GM12878 (cell line): ENCODE data around the gene GLMP. TPM values are rescaled to one million over a fixed set of nuclear protein-coding genes. Genes with fewer than 3 reads are reported as not detected.

ENCODE experiments used
- ATAC-seq: fragments of 200-7000 bp; cut with Tn5 transposase; 3 replicates; pipeline ENCODE4 v1.9.1; 2020; ENCODE audit warnings: mild to moderate bottlenecking, moderate library complexity
- BruUV-seq: library from RNA; stranded (reverse); fragments of 400-500 nt; replicated peaks from 2 replicates; lab custom pipeline; 2021; lab: Mats Ljungman, UMichigan
- CTCF ChIA-PET: fragments of 300-600 bp; sonication (Branson Sonifier 250); formaldehyde crosslinking; extraction: SDS; loops from one replicate; lab custom pipeline; 2021; ENCODE audit warnings: inconsistent platforms; lab: Yijun Ruan, JAX
- POLR2A ChIA-PET: fragments of 350-600 bp; formaldehyde crosslinking; extraction: SDS; loops from one replicate; lab custom pipeline; 2021; ENCODE audit warnings: inconsistent platforms; lab: Charles Lee
- RAD21 ChIA-PET: fragments of 300-600 bp; sonication (Branson Sonifier 250); formaldehyde crosslinking; loops from one replicate; lab custom pipeline; 2023; ENCODE audit warnings: antibody characterized with exemption; ENCODE audit not compliant: unreplicated experiment; lab: Charles Lee
- SMC1A ChIA-PET: fragments of 300-600 bp; sonication (Branson Sonifier 250); formaldehyde crosslinking; loops from one replicate; lab custom pipeline; 2023; ENCODE audit not compliant: unreplicated experiment, uncharacterized antibody; lab: Charles Lee
- DNase-seq: peaks from one replicate; pipeline ENCODE4 v3.0.0-alpha.2; 2011; ENCODE audit warnings: low read depth, low spot score
- FAIRE-seq: peaks from 3 replicates; lab custom pipeline; 2011; peaks lifted over from hg19 to GRCh38; lab: Jason Lieb, UNC
- H2AFZ ChIP-seq: 2 replicates; pipeline ENCODE4 v1.6.0; 2011; ENCODE audit warnings: low read depth, low read length, control low read depth; ENCODE audit not compliant: control insufficient read depth
- H3K27ac ChIP-seq: 2 replicates; pipeline ENCODE4 v1.5.1; 2011; ENCODE audit warnings: control low read depth; ENCODE audit not compliant: control insufficient read depth, insufficient read depth
- H3K27me3 ChIP-seq, 2 experiments: replicated peaks in 1 of 2; 2 replicates each; pipeline versions ENCODE4 v1.6.0 to v1.6.1; 2011; ENCODE audit warnings: low read length in 1 of 2; ENCODE audit not compliant: control insufficient read depth in 2 of 2, insufficient read depth in 2 of 2
- H3K36me3 ChIP-seq, 2 experiments: 2 replicates each; pipeline ENCODE4 v1.5.1; 2011; ENCODE audit warnings: low read length in 1 of 2; ENCODE audit not compliant: control insufficient read depth in 2 of 2, insufficient read depth in 2 of 2
- H3K4me1 ChIP-seq: 2 replicates; pipeline ENCODE4 v1.6.1; 2011; ENCODE audit warnings: mild to moderate bottlenecking, low read length, moderate library complexity, mixed read lengths; ENCODE audit not compliant: control insufficient read depth, insufficient read depth
- H3K4me2 ChIP-seq: 2 replicates; pipeline ENCODE4 v1.6.0; 2011; ENCODE audit warnings: control low read depth; ENCODE audit not compliant: control insufficient read depth, insufficient read depth
- H3K4me3 ChIP-seq: fragments of 200-600 bp; sonication (generic); 2 replicates; pipeline ENCODE4 v1.5.1; 2016
- H3K79me2 ChIP-seq: 2 replicates; pipeline ENCODE4 v1.6.0; 2011; ENCODE audit warnings: low read length; ENCODE audit not compliant: control insufficient read depth, insufficient read depth
- H3K9ac ChIP-seq: 2 replicates; pipeline ENCODE4 v1.8.0; 2011; ENCODE audit warnings: low read length, control low read depth, mixed read lengths; ENCODE audit not compliant: control insufficient read depth, insufficient read depth
- H3K9me3 ChIP-seq: replicated peaks from 3 replicates; pipeline ENCODE4 v1.5.1; 2011; ENCODE audit warnings: mild to moderate bottlenecking, low read length; ENCODE audit not compliant: control insufficient read depth, insufficient read depth
- H4K20me1 ChIP-seq: 2 replicates; pipeline ENCODE4 v1.6.0; 2011; ENCODE audit not compliant: control insufficient read depth, insufficient read depth
- BCLAF1 ChIP-seq: fragments of 450-650 bp; IDR thresholded peaks from 2 replicates; pipeline ENCODE4 v1.6.1; 2017; ENCODE audit warnings: antibody characterized with exemption, mild to moderate bottlenecking, moderate library complexity
- CREM ChIP-seq: IDR thresholded peaks from 2 replicates; pipeline ENCODE4 v1.6.1; 2014; ENCODE audit warnings: antibody characterized with exemption, low read depth
- MTA3 ChIP-seq: IDR thresholded peaks from 2 replicates; pipeline ENCODE4 v1.6.1; 2012; ENCODE audit warnings: low read length, inconsistent platforms, borderline replicate concordance
- MYC ChIP-seq: IDR thresholded peaks from 2 replicates; pipeline ENCODE4 v1.6.1; 2011; ENCODE audit warnings: mild to moderate bottlenecking, low read length, moderate library complexity, inconsistent platforms; ENCODE audit not compliant: insufficient read depth, insufficient replicate concordance, insufficient read length, severe bottlenecking
- PML ChIP-seq: IDR thresholded peaks from 2 replicates; pipeline ENCODE4 v1.6.1; 2012; ENCODE audit warnings: low read length, inconsistent platforms
- SPI1 ChIP-seq: IDR thresholded peaks from 2 replicates; pipeline ENCODE4 v1.6.1; 2011; ENCODE audit warnings: low read depth, mild to moderate bottlenecking, low read length, moderate library complexity, borderline replicate concordance; ENCODE audit not compliant: insufficient read depth
- SRF ChIP-seq, 2 experiments: IDR thresholded peaks; 2 replicates each; pipeline ENCODE4 v1.6.1; 2011; ENCODE audit warnings: low read depth in 2 of 2, low read length in 2 of 2, mild to moderate bottlenecking in 1 of 2, moderate library complexity in 1 of 2
- SUZ12 ChIP-seq: fragments of 200-600 bp; sonication (generic); IDR thresholded peaks from one replicate; pipeline ENCODE4 v1.6.1; 2018; ENCODE audit warnings: antibody characterized with exemption, mild to moderate bottlenecking; ENCODE audit not compliant: unreplicated experiment
- TCF3 ChIP-seq: IDR thresholded peaks from 2 replicates; pipeline ENCODE4 v1.6.1; 2012; ENCODE audit warnings: low read depth, mild to moderate bottlenecking, low read length, borderline replicate concordance; ENCODE audit not compliant: insufficient read depth
- WRNIP1 ChIP-seq: IDR thresholded peaks from 2 replicates; pipeline ENCODE4 v1.6.1; 2011; ENCODE audit warnings: low read depth, low read length, improper control_type of control experiment, borderline replicate concordance
- ZNF24 ChIP-seq: fragments of 450-650 bp; IDR thresholded peaks from 2 replicates; pipeline ENCODE4 v1.6.1; 2017; ENCODE audit warnings: antibody characterized with exemption, mild to moderate bottlenecking
- WGBS: methylation state at CpG from one replicate; pipeline ENCODE4 v1.1.6; 2016; ENCODE audit warnings: low lambda C conversion rate; ENCODE audit not compliant: insufficient replicate concordance, insufficient coverage; ENCODE audit errors: missing lambda C conversion rate; 5-methylcytosine and 5-hydroxymethylcytosine counted together
- in situ Hi-C: fragments of 300-500 bp; cut with MboI; formaldehyde crosslinking; loops from 9 replicates; pipeline ENCODE4 v1.14.3; 2018; ENCODE audit warnings: mixed read lengths
- intact Hi-C: fragments of 100-400 bp; cut with micrococcal nuclease; formaldehyde crosslinking; loops from one replicate; pipeline ENCODE4 v1.14.2; 2022; ENCODE audit not compliant: unreplicated experiment
- polyA plus RNA-seq, 11 experiments: library from polyadenylated mRNA; depleted of rRNA in 4 of 11; unstranded in 6 of 11; stranded (reverse) in 5 of 11; fragments of >200 nt; fragmentation: Nextera tagmentation in 4 of 11; fragmentation: Illumina TruSeq in 1 of 11; extraction: Ambion mirVana in 4 of 11; extraction: Trizol in 1 of 11; gene quantifications; 1 replicate in 1 of 11; 2 replicates in 10 of 11; pipeline versions ENCODE4 v1.2.1 to v1.2.3, GENCODE V29; 2011 to 2016; ENCODE audit warnings: inconsistent platforms in 2 of 11, missing spikeins in 2 of 11, low read depth in 1 of 11
- total RNA-seq, 4 experiments: library from RNA; depleted of rRNA in 3 of 4; stranded (reverse); fragments of >200 nt in 3 of 4; fragmentation: Illumina TruSeq in 1 of 4; extraction: Trizol in 1 of 4; gene quantifications; 2 replicates each; pipeline versions ENCODE4 v1.2.1 to v1.2.3, GENCODE V29; 2013 to 2021
- TF ChIP-seq, protein P1 (sequence below): IDR thresholded peaks from 2 replicates; pipeline ENCODE4 v1.6.1; 2011; ENCODE audit warnings: mild to moderate bottlenecking, low read depth, low read length, moderate library complexity; ENCODE audit not compliant: insufficient replicate concordance

Gene GLMP
- total and polyA plus RNA-seq, 10 of the 15 experiments (the other 5 are each of a cell fraction or from before 2014, with no cell fraction given), result 4.4 to 30.0 (median 19.5) TPM

DNA sequence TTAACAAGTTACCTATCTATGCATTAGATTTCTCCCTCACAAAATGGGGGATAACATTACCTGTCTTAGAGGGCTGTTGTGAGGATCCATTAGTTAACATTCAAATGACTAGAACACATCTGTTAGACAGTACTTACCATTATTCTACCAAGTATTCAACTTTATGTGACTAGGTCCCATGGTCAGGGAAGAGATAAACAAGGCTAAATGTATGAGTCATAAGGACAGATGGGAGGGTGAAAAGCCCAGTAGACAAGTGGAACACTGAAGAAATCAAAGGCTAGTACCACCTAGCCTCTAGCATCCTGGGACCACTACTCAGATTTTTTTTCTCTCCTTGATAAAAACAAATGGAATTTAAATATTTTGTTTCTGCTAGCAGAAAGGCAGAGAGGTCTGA lies 12.6 kb upstream of the GLMP start:
- BruUV-seq, result TSS peak; percentile 13
- no peak overlapping the region for H3K4me2 ChIP-seq

DNA sequence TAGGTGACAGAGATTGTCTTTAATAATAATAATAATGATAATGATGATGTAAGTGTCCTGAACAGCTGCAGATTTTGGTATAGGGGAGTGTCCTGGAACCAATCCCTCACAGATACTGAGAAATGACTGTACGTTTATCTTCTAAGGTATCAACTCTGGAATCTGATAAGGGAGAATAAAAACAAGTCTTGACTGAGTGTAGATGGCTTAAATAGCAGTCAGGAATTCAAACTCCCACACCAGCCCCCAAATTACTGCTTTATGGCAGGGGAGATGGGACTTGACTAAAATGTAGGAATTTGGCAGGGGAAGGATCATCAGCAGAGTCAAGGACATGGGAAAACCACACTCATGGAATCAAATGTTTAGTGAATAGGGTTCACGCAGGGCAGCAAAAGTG lies 9.7 kb upstream of the GLMP start:
- RAD21 ChIA-PET, result no interaction called here
- in situ Hi-C loops, result no loop called here
- H2AFZ ChIP-seq, result no peak overlapping the region
- POLR2A ChIA-PET, result no interaction called here
- DNase-seq, result no peak
- H3K4me3 ChIP-seq, result no peak overlapping the region
- CTCF ChIA-PET, result no interaction called here
- H3K36me3 ChIP-seq, result peaks cover 8 to 24% of the 10 kb centered on the region in 2 experiments
- FAIRE-seq, result no peak
- SMC1A ChIA-PET, result interaction anchor here (1.2 kb wide), 1 partner anchor 67 kb away, joined by 3 read pairs; no protein-coding TSS in a partner anchor
- H3K4me2 ChIP-seq, result no peak overlapping the region
- TF ChIP-seq MTA3 (no peak), MYC (no peak), CREM (no peak), WRNIP1 (no peak), SPI1 (no peak), PML (no peak), SUZ12 (no peak), BCLAF1 (no peak), ZNF24 (no peak), TCF3 (no peak)
- no TSS peak for BruUV-seq
- H3K4me1 ChIP-seq, result no peaks in the 10 kb centered on the region
- no peaks in the 10 kb centered on the region for H3K27me3 ChIP-seq
- WGBS, result 100% methylated on average over 2 of the region's 2 CpGs
- H3K9me3 ChIP-seq, result no peaks in the 10 kb centered on the region
- no peak for ATAC-seq
- no peak overlapping the region for H3K27ac ChIP-seq
- no peaks in the 10 kb centered on the region for H3K79me2 ChIP-seq
- H4K20me1 ChIP-seq, result no peaks in the 10 kb centered on the region
- intact Hi-C loops, result no loop called here
- no peak overlapping the region for H3K9ac ChIP-seq

More for the DNA sequence above, 12.6 kb upstream of the GLMP start:
- ChIA-PET RAD21 (no interaction called here), CTCF (interaction anchor here (1.3 to 2.1 kb wide), 3 partner anchors 11 to 78 kb away, joined by 3 to 7 read pairs (median 3); partner anchors contain the start of gene SMG5), SMC1A (interaction anchor here (1.1 kb wide), 1 partner anchor 162 kb away, joined by 5 read pairs; no protein-coding TSS in a partner anchor), POLR2A (interaction anchor here (0.8 kb wide), 1 partner anchor 24 kb away, joined by 3 read pairs; the partner anchor contains the start of gene TMEM79)
- FAIRE-seq (no peak), DNase-seq (no peak), ATAC-seq (no peak)
- no peaks in the 10 kb centered on the region for H4K20me1 ChIP-seq
- no peak overlapping the region for H3K4me3 ChIP-seq
- H3K27ac ChIP-seq, result no peak overlapping the region
- no peak overlapping the region for H2AFZ ChIP-seq
- intact Hi-C loops, result no loop called here
- H3K36me3 ChIP-seq, result peaks cover 16 to 36% of the 10 kb centered on the region in 2 experiments
- no peak overlapping the region for H3K9ac ChIP-seq
- no peaks in the 10 kb centered on the region for H3K4me1 ChIP-seq
- no peaks in the 10 kb centered on the region for H3K27me3 ChIP-seq
- H3K79me2 ChIP-seq, result no peaks in the 10 kb centered on the region
- in situ Hi-C loops, result no loop called here
- TF ChIP-seq, protein P1, sequence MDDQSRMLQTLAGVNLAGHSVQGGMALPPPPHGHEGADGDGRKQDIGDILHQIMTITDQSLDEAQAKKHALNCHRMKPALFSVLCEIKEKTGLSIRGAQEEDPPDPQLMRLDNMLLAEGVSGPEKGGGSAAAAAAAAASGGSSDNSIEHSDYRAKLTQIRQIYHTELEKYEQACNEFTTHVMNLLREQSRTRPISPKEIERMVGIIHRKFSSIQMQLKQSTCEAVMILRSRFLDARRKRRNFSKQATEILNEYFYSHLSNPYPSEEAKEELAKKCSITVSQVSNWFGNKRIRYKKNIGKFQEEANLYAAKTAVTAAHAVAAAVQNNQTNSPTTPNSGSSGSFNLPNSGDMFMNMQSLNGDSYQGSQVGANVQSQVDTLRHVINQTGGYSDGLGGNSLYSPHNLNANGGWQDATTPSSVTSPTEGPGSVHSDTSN, result no peak
- TF ChIP-seq SRF (IDR thresholded peaks at IDR 0.05; ENCODE audit: low read depth in 2 of 2, low read length in 2 of 2), result no peak
- no peaks in the 10 kb centered on the region for H3K9me3 ChIP-seq
